Measurements from ENCODE around the gene IGFLR1. TPM values are rescaled to one million over a fixed set of nuclear protein-coding genes. Genes with fewer than 3 reads are reported as not detected.

Gene IGFLR1
- total and polyA plus RNA-seq, 2 of the 8 experiments (the other 6 are each of a cell fraction or from before 2014, with no cell fraction given) = 8.4 to 28.9 TPM

DNA sequence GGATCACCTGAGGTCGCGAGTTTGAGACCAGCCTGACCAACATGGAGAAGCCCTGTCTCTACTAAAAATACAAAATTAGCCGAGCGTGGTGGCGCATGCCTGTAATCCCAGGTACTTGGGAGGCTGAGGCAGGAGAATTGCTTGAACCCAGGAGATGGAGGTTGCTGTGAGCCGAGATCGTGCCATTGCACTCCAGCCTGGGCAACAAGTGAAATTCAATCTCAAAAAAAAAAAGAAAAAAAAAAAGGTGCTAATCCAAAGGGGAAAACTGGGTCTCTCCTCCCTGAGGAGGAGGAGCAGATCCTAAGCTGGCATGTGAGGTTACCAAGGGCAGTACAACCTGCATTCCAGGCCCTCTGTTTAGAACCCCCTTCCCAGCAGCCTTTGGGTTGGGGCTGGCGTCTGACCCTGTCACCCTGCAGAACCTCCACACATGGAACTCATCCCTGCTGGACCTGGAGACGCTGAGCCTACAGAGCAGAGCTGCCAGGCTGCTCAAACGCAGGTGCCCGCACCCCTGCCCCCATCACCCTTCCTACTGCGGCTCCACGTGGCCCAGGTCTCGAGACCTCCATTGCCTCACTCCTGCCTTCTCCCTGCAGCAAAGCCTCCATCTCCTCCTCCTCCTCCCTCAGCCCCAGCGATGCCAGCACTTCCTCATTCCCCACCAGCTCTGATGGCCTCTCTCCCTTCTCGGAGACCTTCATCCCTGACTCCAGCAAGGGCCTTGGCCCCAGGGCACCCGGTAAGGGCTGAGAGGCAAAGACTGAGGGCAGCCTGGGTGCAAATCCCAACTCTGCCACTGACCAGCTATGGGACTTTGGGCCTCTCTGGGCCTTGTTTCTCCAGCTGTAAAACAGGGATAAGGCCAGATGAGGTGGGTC is 22.4 kb upstream of the IGFLR1 start:
- Histone ChIP-seq H4K8ac (ENCODE audit: extremely low read depth, insufficient read depth, low read length) (no peak overlapping the region), H3K23me2 (ENCODE audit: low read depth, low read length) (no peaks in the 10 kb centered on the region; the same call in 1 of the 2 replicates), H4K91ac (replicated peaks; ENCODE audit: insufficient read length, low read length) (no peak overlapping the region), H3K4me2 (ENCODE audit: insufficient read depth in 1 of 2, low read depth in 2 of 2, low read length in 2 of 2) (no peak overlapping the region), H2BK120ac (replicated peaks; ENCODE audit: low read depth, low read length) (no peak overlapping the region), H2AK5ac (ENCODE audit: low read depth, low read length) (no peak overlapping the region), H3K18ac (ENCODE audit: extremely low read depth, low read length) (no peak overlapping the region), H3K36me3 (ENCODE audit: control insufficient read depth in 2 of 4, insufficient read depth in 4 of 4, low read length in 3 of 4) (peaks cover 2 to 19% (median 6%) of the 10 kb centered on the region in 4 experiments; a peak in 5 of 8 replicates), H3K27me3 (replicated peaks in 1 of 4; ENCODE audit: control insufficient read depth in 3 of 4, extremely low read depth in 1 of 4, insufficient read depth in 3 of 4, low read length in 3 of 4) (no peaks in the 10 kb centered on the region), H2BK5ac (ENCODE audit: low read depth, low read length) (no peak overlapping the region), H3K4ac (replicated peaks; ENCODE audit: insufficient read length, low read depth, low read length) (no peak overlapping the region), H3K56ac (replicated peaks; ENCODE audit: insufficient read length, low read depth, low read length) (no peak overlapping the region), H3K79me1 (ENCODE audit: low read depth, low read length) (no peaks in the 10 kb centered on the region; the same call in 1 of the 2 replicates), H3K4me1 (replicated peaks in 1 of 4; ENCODE audit: control insufficient read depth in 3 of 4, insufficient read depth in 4 of 4, low read length in 3 of 4) (peaks cover 0 to 13% (median 7%) of the 10 kb centered on the region in 4 experiments; a peak in 5 of 7 replicates), H3K4me3 (ENCODE audit: extremely low read depth in 1 of 4, insufficient read depth in 2 of 4, low read depth in 3 of 4, low read length in 4 of 4) (no peak overlapping the region), H4K5ac (ENCODE audit: insufficient read length, low read depth, low read length) (no peak overlapping the region), H2BK12ac (ENCODE audit: low read depth, low read length) (no peak overlapping the region), H2BK20ac (ENCODE audit: low read length) (no peak overlapping the region), H4K20me1 (replicated peaks in 1 of 2; ENCODE audit: control insufficient read depth in 1 of 2, insufficient read depth in 2 of 2, low read length in 2 of 2) (peaks cover 4 to 7% of the 10 kb centered on the region in 2 experiments), H3K9ac (replicated peaks in 1 of 4; ENCODE audit: extremely low read depth in 1 of 4, low read depth in 3 of 4, low read length in 3 of 4) (no peak overlapping the region), H3K9me3 (ENCODE audit: insufficient read depth in 2 of 2, low read depth in 1 of 2, low read length in 1 of 2) (no peaks in the 10 kb centered on the region), H3K27ac (ENCODE audit: low read depth, low read length) (no peak overlapping the region), H3K79me2 (ENCODE audit: control insufficient read depth in 1 of 2, insufficient read depth in 2 of 2, low read length in 2 of 2) (no peaks in the 10 kb centered on the region; a peak in 1 of 4 replicates), H2AFZ (ENCODE audit: low read length) (no peak overlapping the region), H2BK15ac (ENCODE audit: low read length) (no peak overlapping the region), H3K14ac (ENCODE audit: insufficient read length) (no peak overlapping the region), H3K23ac (ENCODE audit: insufficient read length) (no peak overlapping the region)
- WGBS, 2 experiments (ENCODE audit: extremely low coverage in 1 of 2, insufficient coverage in 1 of 2, insufficient read length in 1 of 2, insufficient replicate concordance in 2 of 2, low coverage in 1 of 2, low lambda C conversion rate in 2 of 2, missing lambda C conversion rate in 1 of 2) = 92% methylated on average over 15 of the region's 17 CpGs; no CpG with 5 or more reads in 1 of the 2 experiments
- DNase-seq (ENCODE audit: low read depth in 1 of 2, low spot score in 2 of 2) = no peak
- ChIA-PET CTCF (ENCODE audit: partially characterized antibody) (interaction anchor here (0.6 to 0.9 kb wide), 6 partner anchors 12 to 317 kb away, joined by 3 to 7 read pairs (median 4); partner anchors contain the start of gene FFAR2), POLR2A (ENCODE audit: partially characterized antibody) (interaction anchor here (0.6 to 1.9 kb wide), 5 partner anchors 8 to 207 kb away, joined by 3 to 9 read pairs (median 5); partner anchors contain the start of genes HSPB6, PSENEN and U2AF1L4)
- no peak for FAIRE-seq
- no peak for TF ChIP-seq CBX8 (IDR thresholded peaks at IDR 0.05; ENCODE audit: borderline replicate concordance, low read depth, low read length)
- TF ChIP-seq SP2 (IDR thresholded peaks at IDR 0.05; ENCODE audit: low read length) = no peak

All from H1 (cell line).